MG63 (cell line): ENCODE results near the gene CLGN. TPM values are rescaled to one million over a fixed set of nuclear protein-coding genes. Genes with fewer than 3 reads are reported as not detected.
A peak's percentile ranks its signal among the peaks of the same experiment; 100 is the strongest.
"Not testable (repeated sequence)": the region's sequence is repeated elsewhere in the genome, so short reads cannot be mapped to it uniquely, and the experiment has no call there.

Experiments
- DNase-seq: peaks from one replicate; pipeline ENCODE4 v3.0.0-alpha.2; 2020
- H3K27me3 ChIP-seq: fragments of 250-450 bp; sonication (Bioruptor Pico); 2 replicates; pipeline ENCODE4 v1.5.1; 2020; ENCODE audit warnings: mild to moderate bottlenecking, moderate library complexity
- H3K36me3 ChIP-seq: fragments of 250-450 bp; sonication (Bioruptor Pico); 2 replicates; pipeline ENCODE4 v1.5.1; 2020; ENCODE audit warnings: mild to moderate bottlenecking, moderate library complexity
- H3K4me3 ChIP-seq: fragments of 250-450 bp; sonication (Bioruptor Pico); 2 replicates; pipeline ENCODE4 v1.5.1; 2020; ENCODE audit warnings: mild to moderate bottlenecking, moderate library complexity
- H3K9me3 ChIP-seq: fragments of 250-450 bp; sonication (Bioruptor Pico); 2 replicates; pipeline ENCODE4 v1.5.1; 2020; ENCODE audit warnings: mild to moderate bottlenecking, moderate library complexity
- total RNA-seq: library from RNA; depleted of rRNA; stranded (reverse); fragments of >200 nt; shearing (Covaris generic); gene quantifications from 2 replicates; pipeline ENCODE4 v1.2.3, GENCODE V29; 2014; ENCODE audit warnings: low replicate concordance; rRNA removed

Gene CLGN
- total RNA-seq: 4.3 and 18.1 TPM in 2 replicates

- Histone ChIP-seq H3K4me3 (peak within 1 kb of the TSS; percentile 69), H3K36me3 (no peaks in the 10 kb centered on the region), H3K9me3 (no peaks in the 10 kb centered on the region), H3K27me3 (no peaks in the 10 kb centered on the region)
- DNase-seq: peak; percentile 71
These were observed at the start of gene CLGN for GRCh38 chr4:140427106-140427918. Gene CLGN, minus strand, starts transcription at chr4:140427648. Its CDS starts 14,570 bp downstream, at chr4:140413078.

- Histone ChIP-seq H3K36me3 (no peaks in the 10 kb centered on the region), H3K9me3 (no peaks in the 10 kb centered on the region), H3K27me3 (peaks cover 3% of the 10 kb centered on the region; the same call in 1 of the 2 replicates), H3K4me3 (no peak overlapping the region)
- no peak for DNase-seq
These were observed 44.7 kb upstream of the CLGN start for GRCh38 chr4:140472156-140472555.

GRCh38 chr4:140469791-140470733, 42.6 kb upstream of the CLGN start:
- peaks cover 6% of the 10 kb centered on the region; the same call in 1 of the 2 replicates for H3K27me3 ChIP-seq

GRCh38 chr4:140466146-140466545, 38.7 kb upstream of the CLGN start:
- Histone ChIP-seq H3K27me3 (peaks cover 6% of the 10 kb centered on the region; the same call in 1 of the 2 replicates), H3K36me3 (no peaks in the 10 kb centered on the region), H3K4me3 (no peak overlapping the region), H3K9me3 (no peaks in the 10 kb centered on the region)
- no peak for DNase-seq

More at GRCh38 chr4:140469791-140470733, 42.6 kb upstream of the CLGN start:
- DNase-seq: no peak
- Histone ChIP-seq H3K9me3 (no peaks in the 10 kb centered on the region), H3K4me3 (no peak overlapping the region), H3K36me3 (no peaks in the 10 kb centered on the region)

GRCh38 chr4:140463614-140464013, 36.2 kb upstream of the CLGN start:
- Histone ChIP-seq H3K9me3 (no peaks in the 10 kb centered on the region), H3K27me3 (peaks cover 6% of the 10 kb centered on the region; the same call in 1 of the 2 replicates), H3K36me3 (no peaks in the 10 kb centered on the region), H3K4me3 (no peak overlapping the region)
- DNase-seq: no peak

- Histone ChIP-seq H3K36me3 (no peaks in the 10 kb centered on the region), H3K4me3 (no peak overlapping the region), H3K9me3 (no peaks in the 10 kb centered on the region), H3K27me3 (peaks cover 6% of the 10 kb centered on the region; the same call in 1 of the 2 replicates)
- no peak for DNase-seq
These were observed 35.7 kb upstream of the CLGN start for GRCh38 chr4:140463182-140463581.

GRCh38 chr4:140450352-140450751, 22.9 kb upstream of the CLGN start:
- DNase-seq: no peak
- no peak overlapping the region for H3K4me3 ChIP-seq
- peaks cover 6% of the 10 kb centered on the region for H3K27me3 ChIP-seq
- H3K36me3 ChIP-seq: no peaks in the 10 kb centered on the region
- H3K9me3 ChIP-seq: no peaks in the 10 kb centered on the region

- H3K4me3 ChIP-seq: no peak overlapping the region
- H3K36me3 ChIP-seq: no peaks in the 10 kb centered on the region
- no peak for DNase-seq
- H3K9me3 ChIP-seq: no peaks in the 10 kb centered on the region
- no peaks in the 10 kb centered on the region; the same call in 1 of the 2 replicates for H3K27me3 ChIP-seq
These were observed 21.4 kb upstream of the CLGN start for GRCh38 chr4:140448830-140449229.

- Histone ChIP-seq H3K4me3 (no peak overlapping the region), H3K27me3 (no peaks in the 10 kb centered on the region), H3K36me3 (no peaks in the 10 kb centered on the region), H3K9me3 (no peaks in the 10 kb centered on the region)
- no peak for DNase-seq
These were observed 20.7 kb upstream of the CLGN start for GRCh38 chr4:140448162-140448561.

GRCh38 chr4:140444347-140444746, 16.9 kb upstream of the CLGN start:
- not testable (repeated sequence) for H3K4me3 ChIP-seq, H3K27me3 ChIP-seq, H3K36me3 ChIP-seq, DNase-seq, H3K9me3 ChIP-seq

- DNase-seq: no peak
These were observed 12.2 kb upstream of the CLGN start for GRCh38 chr4:140439644-140440142.

GRCh38 chr4:140427919-140428471, 547 bp upstream of the CLGN start:
- H3K36me3 ChIP-seq: no peaks in the 10 kb centered on the region
- no peak for DNase-seq
- H3K27me3 ChIP-seq: no peaks in the 10 kb centered on the region
- no peaks in the 10 kb centered on the region for H3K9me3 ChIP-seq
- peak overlapping the region; percentile 69 for H3K4me3 ChIP-seq

More at GRCh38 chr4:140439644-140440142, 12.2 kb upstream of the CLGN start:
- no peaks in the 10 kb centered on the region for H3K27me3 ChIP-seq
- H3K9me3 ChIP-seq: no peaks in the 10 kb centered on the region
- no peak overlapping the region for H3K4me3 ChIP-seq
- no peaks in the 10 kb centered on the region for H3K36me3 ChIP-seq

- DNase-seq: peak; percentile 23
- no peaks in the 10 kb centered on the region for H3K9me3 ChIP-seq
- peak overlapping the region; percentile 69 for H3K4me3 ChIP-seq
- H3K36me3 ChIP-seq: no peaks in the 10 kb centered on the region
- no peaks in the 10 kb centered on the region for H3K27me3 ChIP-seq
These were observed 790 bp downstream of the CLGN start for GRCh38 chr4:140426610-140427105.

- no peaks in the 10 kb centered on the region for H3K36me3 ChIP-seq
- no peaks in the 10 kb centered on the region for H3K9me3 ChIP-seq
- H3K27me3 ChIP-seq: no peaks in the 10 kb centered on the region
- DNase-seq: no peak
- H3K4me3 ChIP-seq: no peak overlapping the region
These were observed 4.3 kb downstream of the CLGN start for GRCh38 chr4:140423106-140423505.

GRCh38 chr4:140413130-140413969, 14.1 kb downstream of the CLGN start:
- not testable (repeated sequence) for DNase-seq, H3K36me3 ChIP-seq, H3K27me3 ChIP-seq, H3K4me3 ChIP-seq, H3K9me3 ChIP-seq

- Histone ChIP-seq H3K27me3 (no peaks in the 10 kb centered on the region), H3K36me3 (no peaks in the 10 kb centered on the region), H3K4me3 (no peak overlapping the region), H3K9me3 (no peaks in the 10 kb centered on the region)
- no peak for DNase-seq
These were observed 18.5 kb downstream of the CLGN start for GRCh38 chr4:140408974-140409373.
